ENCODE measurements around the gene RPS2.

Gene RPS2

DNA sequence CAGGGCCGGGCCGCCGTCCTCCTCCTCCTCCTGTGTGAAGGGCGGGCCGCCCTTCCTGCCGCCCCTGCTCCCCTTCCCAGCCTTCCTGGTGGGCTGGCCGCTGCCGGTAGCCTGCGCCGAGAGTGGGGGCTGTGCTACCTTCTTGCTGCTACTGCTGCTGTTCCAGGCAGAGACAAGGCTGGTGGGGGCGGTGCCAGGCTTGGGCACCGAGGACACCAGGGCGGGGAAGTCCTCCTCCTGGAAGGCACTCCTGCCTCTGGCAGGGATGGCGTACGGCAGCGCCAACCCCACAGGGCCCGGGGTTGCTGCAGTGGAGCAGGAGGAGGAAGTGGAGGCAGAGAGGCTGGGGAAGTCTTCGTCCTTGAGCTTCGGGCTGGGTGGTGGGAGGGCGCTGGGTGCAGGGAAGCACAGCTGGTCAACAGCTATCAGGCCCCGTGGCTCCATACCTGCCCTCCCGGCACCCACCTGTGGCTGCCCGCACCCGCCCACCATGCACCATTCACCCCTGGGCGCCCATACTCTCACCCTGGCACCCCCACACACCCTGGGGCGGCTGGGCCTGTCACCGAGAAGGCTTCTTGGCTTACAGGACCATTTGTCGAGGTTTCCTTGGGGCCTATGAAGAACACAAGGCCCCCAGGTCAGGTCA is 35.4 kb upstream of the RPS2 start:
- DNase-seq (ENCODE audit: low read depth) = no peak
- no peak overlapping the region for H3K4me3 ChIP-seq (ENCODE audit: low read depth, low read length)
- TF ChIP-seq MYC (IDR thresholded peaks at IDR 0.05; ENCODE audit: low read depth, low read length) (no peak), POLR2A (IDR thresholded peaks at IDR 0.05; ENCODE audit: extremely low read depth, insufficient read length) (no peak)
- TF ChIP-seq, protein P1, sequence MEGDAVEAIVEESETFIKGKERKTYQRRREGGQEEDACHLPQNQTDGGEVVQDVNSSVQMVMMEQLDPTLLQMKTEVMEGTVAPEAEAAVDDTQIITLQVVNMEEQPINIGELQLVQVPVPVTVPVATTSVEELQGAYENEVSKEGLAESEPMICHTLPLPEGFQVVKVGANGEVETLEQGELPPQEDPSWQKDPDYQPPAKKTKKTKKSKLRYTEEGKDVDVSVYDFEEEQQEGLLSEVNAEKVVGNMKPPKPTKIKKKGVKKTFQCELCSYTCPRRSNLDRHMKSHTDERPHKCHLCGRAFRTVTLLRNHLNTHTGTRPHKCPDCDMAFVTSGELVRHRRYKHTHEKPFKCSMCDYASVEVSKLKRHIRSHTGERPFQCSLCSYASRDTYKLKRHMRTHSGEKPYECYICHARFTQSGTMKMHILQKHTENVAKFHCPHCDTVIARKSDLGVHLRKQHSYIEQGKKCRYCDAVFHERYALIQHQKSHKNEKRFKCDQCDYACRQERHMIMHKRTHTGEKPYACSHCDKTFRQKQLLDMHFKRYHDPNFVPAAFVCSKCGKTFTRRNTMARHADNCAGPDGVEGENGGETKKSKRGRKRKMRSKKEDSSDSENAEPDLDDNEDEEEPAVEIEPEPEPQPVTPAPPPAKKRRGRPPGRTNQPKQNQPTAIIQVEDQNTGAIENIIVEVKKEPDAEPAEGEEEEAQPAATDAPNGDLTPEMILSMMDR (IDR thresholded peaks at IDR 0.05; ENCODE audit: low read depth, low read length) = no peak
- TF ChIP-seq, protein P2, sequence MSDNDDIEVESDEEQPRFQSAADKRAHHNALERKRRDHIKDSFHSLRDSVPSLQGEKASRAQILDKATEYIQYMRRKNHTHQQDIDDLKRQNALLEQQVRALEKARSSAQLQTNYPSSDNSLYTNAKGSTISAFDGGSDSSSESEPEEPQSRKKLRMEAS (IDR thresholded peaks at IDR 0.05; ENCODE audit: low read depth, low read length) = no peak

DNA sequence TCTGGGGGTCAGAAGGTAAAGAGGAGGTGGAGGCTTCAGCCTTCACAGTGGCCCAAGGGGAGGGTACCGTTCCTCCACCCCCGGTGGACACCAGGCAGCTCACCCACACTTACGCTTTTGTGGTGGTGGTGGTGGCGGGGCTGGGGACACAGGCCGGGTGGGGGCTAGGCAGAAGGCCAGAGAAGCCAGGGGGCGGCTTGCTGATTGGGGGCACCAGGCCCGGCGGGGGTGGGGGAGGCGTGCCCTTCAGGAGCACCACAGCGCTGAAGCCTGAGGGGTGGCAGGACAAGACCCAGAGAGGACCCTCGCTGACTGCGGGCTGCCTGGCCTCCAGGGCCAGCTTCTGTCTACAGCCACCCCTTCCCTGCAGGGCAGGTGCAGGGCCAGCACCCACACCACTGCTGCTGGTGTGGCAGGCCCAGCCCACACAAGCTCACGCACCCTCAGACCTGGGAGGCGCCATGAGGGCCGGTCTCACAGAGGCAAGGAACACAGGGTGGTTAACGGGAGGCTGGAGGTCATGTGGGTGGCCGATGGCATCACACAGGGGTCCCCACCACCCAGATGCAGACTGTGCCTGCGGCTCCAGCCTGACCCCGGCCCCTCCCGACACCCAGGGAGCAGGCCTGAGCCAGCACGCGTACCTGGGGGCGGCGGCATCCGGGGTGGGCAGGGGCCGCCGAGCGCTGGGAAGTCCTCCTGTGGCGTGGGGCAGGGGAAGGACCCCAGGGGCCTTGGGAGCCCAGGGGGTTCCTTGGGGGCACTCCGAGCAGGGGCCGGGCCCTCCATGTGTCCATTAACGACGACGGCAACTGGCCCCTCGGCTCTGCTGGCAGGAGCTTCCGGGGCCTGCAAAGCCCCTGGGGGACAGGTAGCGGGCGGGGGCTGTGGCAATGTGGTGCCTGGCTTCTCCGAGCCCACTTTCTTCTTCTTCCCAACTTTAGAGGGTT is 34.5 kb upstream of the RPS2 start:
- no peak overlapping the region for H3K4me3 ChIP-seq (ENCODE audit: low read depth, low read length)
- TF ChIP-seq MYC (IDR thresholded peaks at IDR 0.05; ENCODE audit: low read depth, low read length) = no peak
- TF ChIP-seq, protein P1 (IDR thresholded peaks at IDR 0.05; ENCODE audit: low read depth, low read length) = no peak
- TF ChIP-seq POLR2A (IDR thresholded peaks at IDR 0.05; ENCODE audit: extremely low read depth, insufficient read length) = no peak
- TF ChIP-seq, protein P2 (IDR thresholded peaks at IDR 0.05; ENCODE audit: low read depth, low read length) = no peak
- DNase-seq (ENCODE audit: low read depth) = no peak

DNA sequence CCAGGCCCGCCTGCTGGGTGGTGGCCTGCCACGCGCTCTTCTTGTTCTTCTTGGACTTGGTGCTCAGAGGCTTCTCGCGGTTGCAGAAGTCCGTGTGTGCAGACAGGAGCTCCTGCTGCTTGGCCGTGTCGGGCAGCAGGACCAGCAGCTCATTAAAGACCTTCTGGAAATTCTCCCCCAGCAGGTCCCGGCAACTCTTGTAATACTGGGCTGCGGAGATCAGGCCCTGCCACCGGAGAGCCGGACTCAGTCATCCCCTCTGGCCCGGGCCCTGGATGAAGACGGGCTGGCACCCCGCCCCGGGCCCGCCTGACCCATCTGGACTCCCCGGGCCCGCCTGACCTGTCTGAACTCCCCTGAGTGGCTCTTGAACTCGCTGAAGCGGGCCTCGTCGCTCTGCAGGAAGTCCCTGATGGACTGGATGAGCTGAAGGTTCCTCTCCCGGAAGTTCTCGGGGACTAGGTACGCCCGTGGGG is 33.8 kb upstream of the RPS2 start:
- no peak for DNase-seq (ENCODE audit: low read depth)
- TF ChIP-seq POLR2A (IDR thresholded peaks at IDR 0.05; ENCODE audit: extremely low read depth, insufficient read length) = no peak
- no peak for TF ChIP-seq MYC (IDR thresholded peaks at IDR 0.05; ENCODE audit: low read depth, low read length)
- no peak overlapping the region for H3K4me3 ChIP-seq (ENCODE audit: low read depth, low read length)

DNA sequence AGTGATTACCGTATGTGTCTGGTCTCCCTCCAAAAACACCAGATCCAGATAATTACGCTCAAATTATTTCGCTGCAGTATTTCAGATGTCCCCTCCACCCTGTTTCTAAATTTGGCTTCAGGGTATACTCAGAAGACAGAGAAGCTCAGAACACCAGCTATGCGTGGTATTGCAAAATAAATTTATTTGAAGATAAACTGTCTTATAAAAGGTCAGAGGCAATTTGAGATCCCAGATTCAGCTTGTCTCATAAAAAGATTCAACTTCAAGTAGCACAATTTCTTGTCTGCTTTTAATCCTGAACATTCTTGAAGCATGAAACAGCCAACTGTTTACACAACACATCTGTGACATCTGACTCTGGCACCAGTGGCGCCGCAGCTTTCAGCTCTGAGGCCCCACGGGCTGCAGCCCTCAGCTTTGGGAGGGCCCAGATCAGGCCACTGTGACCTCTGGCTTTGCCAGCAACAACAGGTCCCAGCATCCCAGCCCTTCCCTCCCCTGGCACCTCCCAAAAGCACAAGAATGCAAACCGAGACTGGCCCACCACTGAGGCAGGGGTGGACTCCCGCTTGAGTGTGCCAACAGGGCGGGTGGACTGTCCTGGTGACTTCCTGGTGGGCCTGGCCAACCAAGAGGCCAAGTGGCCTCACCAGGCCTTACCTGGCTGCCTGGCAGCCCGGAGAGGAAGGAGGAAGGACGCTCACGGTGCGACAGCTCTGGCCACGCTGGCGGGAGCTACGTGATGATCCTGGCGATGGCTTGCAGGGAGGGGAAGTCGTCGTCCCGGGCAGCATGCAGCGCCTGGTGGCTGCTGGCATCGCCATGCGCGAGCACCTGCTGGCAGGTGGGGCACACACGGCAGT is 33.1 kb upstream of the RPS2 start:
- DNase-seq (ENCODE audit: low read depth) = no peak
- TF ChIP-seq POLR2A (IDR thresholded peaks at IDR 0.05; ENCODE audit: extremely low read depth, insufficient read length) (no peak), MYC (IDR thresholded peaks at IDR 0.05; ENCODE audit: low read depth, low read length) (no peak)
- TF ChIP-seq, protein P1 (IDR thresholded peaks at IDR 0.05; ENCODE audit: low read depth, low read length) = no peak
- TF ChIP-seq, protein P2 (IDR thresholded peaks at IDR 0.05; ENCODE audit: low read depth, low read length) = no peak
- no peak overlapping the region for H3K4me3 ChIP-seq (ENCODE audit: low read depth, low read length)

DNA sequence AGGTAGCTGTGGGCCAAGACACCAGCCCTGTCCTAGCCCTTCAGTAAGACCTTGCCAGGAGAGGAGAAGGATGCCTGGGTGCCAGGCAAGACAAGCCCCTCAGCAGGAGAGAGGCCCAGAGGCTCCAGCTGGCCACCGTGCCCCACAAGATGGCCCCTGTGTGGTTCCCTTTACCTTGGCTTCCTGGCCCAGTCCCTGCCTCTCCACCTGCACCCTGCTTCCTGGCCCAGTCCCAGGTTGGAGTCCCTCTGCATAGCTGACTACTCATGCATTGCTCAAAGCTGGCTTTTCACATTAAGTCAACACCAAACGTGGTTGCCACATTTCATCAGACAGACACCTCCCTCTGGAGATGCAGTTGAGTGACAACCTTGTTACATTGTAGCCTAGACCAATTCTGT is 29.1 kb upstream of the RPS2 start:
- no peak for DNase-seq (ENCODE audit: low read depth)
- TF ChIP-seq MYC (IDR thresholded peaks at IDR 0.05; ENCODE audit: low read depth, low read length) = no peak
- TF ChIP-seq, protein P1 (IDR thresholded peaks at IDR 0.05; ENCODE audit: low read depth, low read length) = no peak
- TF ChIP-seq, protein P2 (IDR thresholded peaks at IDR 0.05; ENCODE audit: low read depth, low read length) = no peak
- TF ChIP-seq POLR2A (IDR thresholded peaks at IDR 0.05; ENCODE audit: extremely low read depth, insufficient read length) = no peak
- H3K4me3 ChIP-seq (ENCODE audit: low read depth, low read length) = no peak overlapping the region
